Measurements from ENCODE around the gene NDUFB6.

- TF ChIP-seq, protein P1, sequence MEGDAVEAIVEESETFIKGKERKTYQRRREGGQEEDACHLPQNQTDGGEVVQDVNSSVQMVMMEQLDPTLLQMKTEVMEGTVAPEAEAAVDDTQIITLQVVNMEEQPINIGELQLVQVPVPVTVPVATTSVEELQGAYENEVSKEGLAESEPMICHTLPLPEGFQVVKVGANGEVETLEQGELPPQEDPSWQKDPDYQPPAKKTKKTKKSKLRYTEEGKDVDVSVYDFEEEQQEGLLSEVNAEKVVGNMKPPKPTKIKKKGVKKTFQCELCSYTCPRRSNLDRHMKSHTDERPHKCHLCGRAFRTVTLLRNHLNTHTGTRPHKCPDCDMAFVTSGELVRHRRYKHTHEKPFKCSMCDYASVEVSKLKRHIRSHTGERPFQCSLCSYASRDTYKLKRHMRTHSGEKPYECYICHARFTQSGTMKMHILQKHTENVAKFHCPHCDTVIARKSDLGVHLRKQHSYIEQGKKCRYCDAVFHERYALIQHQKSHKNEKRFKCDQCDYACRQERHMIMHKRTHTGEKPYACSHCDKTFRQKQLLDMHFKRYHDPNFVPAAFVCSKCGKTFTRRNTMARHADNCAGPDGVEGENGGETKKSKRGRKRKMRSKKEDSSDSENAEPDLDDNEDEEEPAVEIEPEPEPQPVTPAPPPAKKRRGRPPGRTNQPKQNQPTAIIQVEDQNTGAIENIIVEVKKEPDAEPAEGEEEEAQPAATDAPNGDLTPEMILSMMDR (IDR thresholded peaks at IDR 0.05): no peak
- TF ChIP-seq POLR2A (IDR thresholded peaks at IDR 0.05): no peak
Observed at GRCh38 chr9:32565967-32566366, 7.0 kb downstream of the NDUFB6 start.

Measured in prostate gland (tissue), 2 donors.